A673 (cell line): ENCODE data around the gene PIP4K2A. TPM values are rescaled to one million over a fixed set of nuclear protein-coding genes. Genes with fewer than 3 reads are reported as not detected.
"Not testable (repeated sequence)": the region's sequence is repeated elsewhere in the genome, so short reads cannot be mapped to it uniquely, and the experiment has no call there.

Experiments
- BruUV-seq: library from RNA; stranded (reverse); fragments of 400-500 nt; replicated peaks from 2 replicates; lab custom pipeline; 2021; lab: Mats Ljungman, UMichigan
- CTCF ChIA-PET: fragments of 300-600 bp; sonication (Branson Sonifier 250); formaldehyde crosslinking; loops from one replicate; lab custom pipeline; 2022; ENCODE audit warnings: antibody characterized with exemption; lab: Charles Lee
- POLR2A ChIA-PET: fragments of 300-600 bp; sonication (Branson Sonifier 250); formaldehyde crosslinking; loops from one replicate; lab custom pipeline; 2022; ENCODE audit warnings: antibody characterized with exemption; ENCODE audit not compliant: low non-redundant PET; lab: Charles Lee
- DNase-seq: peaks from one replicate; pipeline ENCODE4 v3.0.0-alpha.2; 2015; ENCODE audit warnings: low spot score
- H3K27ac ChIP-seq: fragments of 200-600 bp; sonication (generic); 2 replicates; pipeline ENCODE4 v1.5.1; 2016; ENCODE audit warnings: mixed run types, low read depth, mild to moderate bottlenecking, mixed read lengths, antibody characterized with exemption, low read length; ENCODE audit not compliant: poor library complexity, severe bottlenecking
- H3K27me3 ChIP-seq: fragments of 200-600 bp; sonication (generic); replicated peaks from 2 replicates; pipeline ENCODE4 v1.6.1; 2017; ENCODE audit warnings: mixed run types, low read depth, mild to moderate bottlenecking, mixed read lengths, antibody characterized with exemption, low read length; ENCODE audit not compliant: insufficient read depth, poor library complexity
- H3K36me3 ChIP-seq: fragments of 200-600 bp; sonication (generic); 2 replicates; pipeline ENCODE4 v1.6.1; 2016; ENCODE audit warnings: mixed run types, mild to moderate bottlenecking, mixed read lengths, antibody characterized with exemption, low read length; ENCODE audit not compliant: insufficient read depth, poor library complexity, severe bottlenecking
- H3K4me1 ChIP-seq: fragments of 200-600 bp; sonication (generic); 2 replicates; pipeline ENCODE4 v1.6.1; 2017; ENCODE audit warnings: mixed run types, mild to moderate bottlenecking, mixed read lengths, antibody characterized with exemption, low read length; ENCODE audit not compliant: insufficient read depth, poor library complexity, severe bottlenecking
- H3K4me3 ChIP-seq: fragments of 200-600 bp; sonication (generic); 2 replicates; pipeline ENCODE4 v1.5.1; 2016; ENCODE audit warnings: low read depth, mixed run types, mild to moderate bottlenecking, mixed read lengths, low read length; ENCODE audit not compliant: poor library complexity, severe bottlenecking
- H3K9me3 ChIP-seq: fragments of 200-600 bp; sonication (generic); 2 replicates; pipeline ENCODE4 v1.6.1; 2016; ENCODE audit warnings: mixed run types, low read depth, mild to moderate bottlenecking, mixed read lengths, antibody characterized with exemption, low read length; ENCODE audit not compliant: poor library complexity, severe bottlenecking
- CTCF ChIP-seq: fragments of 300-800, 200-600 bp; sonication (generic); conservative IDR thresholded peaks from 2 replicates; pipeline ENCODE4 v1.5.1; 2017; ENCODE audit warnings: low read depth, mild to moderate bottlenecking, antibody characterized with exemption, low read length, moderate library complexity, mixed read lengths
- EZH2 ChIP-seq: fragments of 200-600 bp; sonication (generic); IDR thresholded peaks from 2 replicates; pipeline ENCODE4 v1.6.1; 2017; ENCODE audit warnings: borderline replicate concordance, low read depth, mild to moderate bottlenecking, mixed read lengths, antibody characterized with exemption, low read length; ENCODE audit not compliant: poor library complexity, severe bottlenecking
- intact Hi-C: fragments of 100-400 bp; cut with micrococcal nuclease; formaldehyde crosslinking; loops from one replicate; pipeline ENCODE4 v1.10.0; 2022; ENCODE audit not compliant: unreplicated experiment
- total RNA-seq: library from RNA; stranded (reverse); gene quantifications from 2 replicates; pipeline ENCODE4 v1.2.3, GENCODE V29; 2021

Gene PIP4K2A
- total RNA-seq, 1 experiment from 2014 or later, result 19.8 TPM

- ChIA-PET CTCF (no interaction called here), POLR2A (interaction anchor here (0.6 kb wide), 1 partner anchor 187 kb away, joined by 5 read pairs; no protein-coding TSS in a partner anchor)
- H3K27me3 ChIP-seq, result peaks cover 12% of the 10 kb centered on the region
- H3K36me3 ChIP-seq, result no peaks in the 10 kb centered on the region
- BruUV-seq, result no TSS peak
- no peak for TF ChIP-seq EZH2
- no peak for TF ChIP-seq CTCF
- intact Hi-C loops, result no loop called here
- no peaks in the 10 kb centered on the region for H3K9me3 ChIP-seq
- H3K4me1 ChIP-seq, result no peaks in the 10 kb centered on the region
- no peak overlapping the region for H3K27ac ChIP-seq
- H3K4me3 ChIP-seq, result no peak overlapping the region
- DNase-seq, result no peak
Observed at GRCh38 chr10:22722626-22723169, 8.3 kb upstream of the PIP4K2A start.

GRCh38 chr10:22720667-22721066 lies 6.3 kb upstream of the PIP4K2A start:
- Histone ChIP-seq H3K27ac (no peak overlapping the region), H3K36me3 (no peaks in the 10 kb centered on the region), H3K9me3 (no peaks in the 10 kb centered on the region), H3K4me1 (no peaks in the 10 kb centered on the region), H3K4me3 (no peak overlapping the region), H3K27me3 (peaks cover 3% of the 10 kb centered on the region)
- ChIA-PET CTCF (no interaction called here), POLR2A (no interaction called here)
- no peak for DNase-seq
- intact Hi-C loops, result no loop called here
- no TSS peak for BruUV-seq
- no peak for TF ChIP-seq CTCF
- no peak for TF ChIP-seq EZH2

- DNase-seq, result no peak
- Histone ChIP-seq H3K4me3 (no peak overlapping the region), H3K27ac (no peak overlapping the region), H3K36me3 (no peaks in the 10 kb centered on the region), H3K4me1 (no peaks in the 10 kb centered on the region), H3K27me3 (peaks cover 3% of the 10 kb centered on the region), H3K9me3 (no peaks in the 10 kb centered on the region)
- ChIA-PET POLR2A (no interaction called here), CTCF (no interaction called here)
- BruUV-seq, result no TSS peak
- intact Hi-C loops, result no loop called here
- TF ChIP-seq EZH2 (no peak), CTCF (no peak)
Observed at GRCh38 chr10:22719406-22720042, 5.1 kb upstream of the PIP4K2A start.

- intact Hi-C loops, H3K9me3 ChIP-seq, POLR2A ChIA-PET, H3K4me3 ChIP-seq, H3K4me1 ChIP-seq, DNase-seq, H3K27ac ChIP-seq, H3K27me3 ChIP-seq, H3K36me3 ChIP-seq, BruUV-seq, CTCF ChIA-PET: not testable (repeated sequence)
Observed at GRCh38 chr10:22718659-22719058, 4.3 kb upstream of the PIP4K2A start.
